ENCODE measurements around the gene CENPP.

Gene CENPP

DNA sequence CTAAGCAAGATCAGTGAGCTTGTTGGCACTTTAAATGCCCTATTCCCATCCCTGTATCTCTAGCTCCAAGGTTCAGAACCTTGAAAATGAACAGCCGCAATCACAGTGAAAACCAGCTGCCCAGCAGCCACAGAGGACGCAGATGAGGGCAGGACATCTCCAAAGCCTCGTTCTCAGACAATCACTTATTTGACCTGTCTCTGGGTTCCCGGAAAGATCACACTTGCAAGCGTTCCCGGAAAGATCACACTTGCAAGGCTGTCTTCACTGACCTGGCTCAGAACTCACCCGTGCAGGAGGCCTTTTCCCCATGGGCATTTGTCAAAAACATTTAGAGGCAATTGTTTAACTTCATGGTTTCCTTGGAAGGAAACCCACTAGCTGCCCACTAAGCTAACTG is 318.5 kb downstream of the CENPP start:
- DNase-seq: peak; percentile 9

DNA sequence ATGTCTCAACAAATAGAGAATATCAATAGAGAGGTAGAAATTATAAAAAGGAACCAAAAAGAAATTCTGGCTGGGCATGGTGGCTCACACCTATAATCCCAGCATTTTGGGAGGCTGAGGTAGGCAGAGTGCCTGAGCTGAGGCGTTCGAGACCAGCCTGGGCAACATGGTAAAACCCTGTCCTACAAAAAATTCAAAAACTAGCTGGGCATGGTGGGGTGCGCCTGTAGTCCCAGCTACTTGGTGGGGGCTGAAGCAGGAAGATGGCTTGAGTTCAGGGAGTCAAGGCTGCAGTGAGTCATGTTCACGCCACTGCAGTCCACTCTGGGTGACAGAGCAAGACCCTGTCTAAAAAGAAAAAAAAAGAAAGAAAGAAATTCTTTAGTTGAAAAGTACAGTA is 319.3 kb downstream of the CENPP start:
- no peak for DNase-seq

DNA sequence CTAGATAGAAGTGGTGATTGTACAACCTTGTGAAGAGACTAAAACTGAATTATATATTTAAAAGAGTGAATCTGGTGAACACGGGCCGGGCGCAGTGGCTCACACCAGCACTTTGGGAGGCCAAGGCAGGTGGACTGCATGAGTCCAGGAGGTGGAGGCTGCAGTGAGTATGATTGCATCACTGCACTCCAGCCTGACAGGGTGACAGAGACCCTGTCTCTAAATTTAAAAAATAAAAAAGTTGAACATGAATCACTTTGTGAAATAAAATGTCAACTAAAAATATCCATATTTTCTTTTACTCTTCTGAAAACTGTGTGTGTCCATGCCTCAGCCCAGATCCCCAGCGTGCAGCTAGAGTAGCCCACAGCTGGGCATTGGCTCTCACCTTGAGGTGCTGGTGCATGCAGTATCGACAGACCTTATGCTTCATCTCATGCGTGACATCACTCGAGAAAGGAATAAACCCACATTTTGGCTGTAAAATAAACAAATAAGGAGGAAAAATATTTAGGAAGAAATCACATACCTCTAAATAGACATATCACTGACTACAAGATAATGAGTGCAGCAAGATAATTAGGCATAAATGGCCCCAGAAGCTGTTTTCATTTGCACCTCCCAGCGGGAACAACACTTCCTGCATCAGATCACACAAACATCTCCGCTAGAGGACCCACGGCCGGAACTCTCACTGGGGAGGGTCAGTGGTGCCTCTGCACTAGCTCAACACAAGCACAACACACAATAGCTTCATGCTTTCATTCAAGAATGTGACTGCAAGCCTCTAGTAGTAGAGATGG is 322.1 kb downstream of the CENPP start:
- peak; percentile 11 for DNase-seq

DNA sequence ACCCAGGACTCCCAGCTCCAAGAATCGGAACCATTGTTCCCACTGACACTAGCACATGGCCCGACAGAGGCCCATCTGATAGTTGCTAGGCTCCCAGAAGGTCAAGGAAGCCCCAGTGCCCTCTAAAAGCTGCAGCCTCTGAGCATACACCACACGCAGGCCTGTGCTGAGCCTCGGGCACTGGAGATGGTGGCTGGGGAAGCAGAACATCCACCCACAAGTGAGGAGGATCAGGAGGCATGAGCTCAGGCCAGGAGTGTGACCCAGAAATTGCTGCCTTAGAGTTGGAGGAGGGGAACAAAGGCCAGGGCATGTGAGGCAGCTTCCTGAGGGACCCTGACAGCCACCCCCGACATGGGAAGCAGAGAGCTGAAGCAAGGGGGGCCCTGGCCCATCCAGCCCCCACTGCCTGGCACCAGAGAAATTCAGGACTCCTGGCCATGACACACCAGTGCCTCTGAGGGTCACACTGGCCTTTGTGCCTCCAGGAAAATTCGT is 322.8 kb downstream of the CENPP start:
- DNase-seq: no peak

DNA sequence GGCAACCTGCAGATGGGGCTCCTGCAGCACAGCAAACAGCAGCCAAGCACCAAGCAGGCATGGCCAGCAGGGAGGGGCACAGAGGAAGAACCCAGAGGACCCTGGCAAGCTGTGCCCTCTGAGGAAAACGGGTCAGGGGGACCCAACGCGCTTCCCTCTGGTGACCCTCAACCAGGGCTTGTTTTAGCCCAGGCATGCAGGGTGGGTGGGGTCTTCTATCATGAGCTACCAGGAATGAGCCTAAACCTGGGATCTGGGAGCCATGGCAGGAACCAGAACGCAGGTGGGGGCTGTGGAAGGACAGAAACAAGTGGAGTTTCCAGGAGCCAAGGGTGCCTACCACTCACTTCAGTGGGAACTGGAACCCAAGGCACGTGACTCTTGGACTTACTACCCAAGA is 323.3 kb downstream of the CENPP start:
- no peak for DNase-seq

DNA sequence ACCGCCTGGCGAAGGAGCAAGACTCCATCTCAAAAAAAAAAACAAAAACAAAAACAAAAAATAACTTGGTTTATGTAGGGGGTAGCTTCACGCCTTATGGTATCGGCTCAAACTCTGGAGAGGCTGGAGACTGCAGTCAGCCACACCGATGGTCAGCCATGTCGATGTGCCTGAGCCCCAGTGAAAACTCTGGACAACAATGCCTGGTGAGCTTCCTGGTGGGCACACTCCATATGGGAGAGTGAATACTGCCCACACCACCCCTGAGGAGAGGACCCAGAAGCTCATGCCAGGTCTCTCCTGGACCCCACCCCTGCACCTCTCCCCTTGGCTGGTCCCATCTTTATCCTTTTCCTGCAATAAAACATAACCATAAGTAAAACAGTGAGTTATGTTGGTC is 324.5 kb downstream of the CENPP start:
- no peak for DNase-seq

DNA sequence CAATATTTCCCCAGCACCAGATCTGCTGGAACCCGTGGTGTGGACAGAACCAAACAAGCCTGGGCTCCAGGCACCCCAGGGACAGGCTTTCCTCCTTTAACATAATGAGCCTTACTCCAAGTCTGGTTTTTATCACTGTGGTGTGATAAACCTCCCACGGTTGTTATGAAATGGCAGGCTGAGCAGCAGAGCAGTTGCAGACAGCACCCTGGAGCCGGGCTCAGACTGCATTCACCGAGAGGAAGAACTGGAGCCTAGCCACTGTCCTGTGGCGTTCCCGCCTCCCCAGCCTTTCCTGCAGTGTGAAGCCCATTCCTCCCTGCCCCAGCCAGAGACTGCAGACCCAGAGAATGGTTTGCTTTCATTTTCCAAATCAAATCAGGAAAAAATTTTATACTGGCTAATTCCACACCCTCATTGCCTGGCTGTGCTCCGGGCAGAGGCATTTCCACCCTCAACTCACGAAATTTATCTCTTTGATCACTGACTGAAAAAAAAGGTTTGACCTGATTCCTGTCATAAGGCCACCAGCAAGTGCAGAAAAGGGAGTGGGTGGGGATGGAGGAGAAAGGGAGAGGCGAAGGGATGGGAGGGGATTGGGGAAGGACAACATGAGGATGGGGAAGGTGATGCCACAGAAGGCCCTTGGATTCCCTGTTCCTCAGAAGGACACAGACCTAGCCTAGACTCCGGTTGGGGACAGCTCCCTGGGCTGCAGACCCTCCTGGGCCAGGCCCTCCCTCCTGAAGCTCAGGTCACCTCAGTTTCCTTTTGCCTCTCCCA is 325.3 kb downstream of the CENPP start:
- DNase-seq: no peak

DNA sequence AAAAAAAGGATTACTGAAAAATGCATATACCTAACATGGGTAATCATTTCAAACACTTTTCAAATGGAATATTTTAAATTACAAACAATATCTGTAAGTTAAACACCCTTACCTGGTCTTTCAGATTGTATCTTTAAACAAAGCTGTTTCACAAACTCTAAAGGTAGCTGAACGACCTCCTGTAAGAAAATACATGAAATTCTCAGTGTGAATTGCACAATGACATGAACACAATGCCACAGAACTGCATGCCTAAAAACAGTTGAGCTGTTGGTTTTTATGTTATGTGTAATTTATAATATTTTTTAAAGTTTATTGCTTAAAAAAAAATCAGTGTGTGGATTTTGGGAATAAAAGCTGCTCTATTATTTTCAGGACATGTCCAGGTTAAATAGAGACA is 326.7 kb downstream of the CENPP start:
- no peak for DNase-seq

DNA sequence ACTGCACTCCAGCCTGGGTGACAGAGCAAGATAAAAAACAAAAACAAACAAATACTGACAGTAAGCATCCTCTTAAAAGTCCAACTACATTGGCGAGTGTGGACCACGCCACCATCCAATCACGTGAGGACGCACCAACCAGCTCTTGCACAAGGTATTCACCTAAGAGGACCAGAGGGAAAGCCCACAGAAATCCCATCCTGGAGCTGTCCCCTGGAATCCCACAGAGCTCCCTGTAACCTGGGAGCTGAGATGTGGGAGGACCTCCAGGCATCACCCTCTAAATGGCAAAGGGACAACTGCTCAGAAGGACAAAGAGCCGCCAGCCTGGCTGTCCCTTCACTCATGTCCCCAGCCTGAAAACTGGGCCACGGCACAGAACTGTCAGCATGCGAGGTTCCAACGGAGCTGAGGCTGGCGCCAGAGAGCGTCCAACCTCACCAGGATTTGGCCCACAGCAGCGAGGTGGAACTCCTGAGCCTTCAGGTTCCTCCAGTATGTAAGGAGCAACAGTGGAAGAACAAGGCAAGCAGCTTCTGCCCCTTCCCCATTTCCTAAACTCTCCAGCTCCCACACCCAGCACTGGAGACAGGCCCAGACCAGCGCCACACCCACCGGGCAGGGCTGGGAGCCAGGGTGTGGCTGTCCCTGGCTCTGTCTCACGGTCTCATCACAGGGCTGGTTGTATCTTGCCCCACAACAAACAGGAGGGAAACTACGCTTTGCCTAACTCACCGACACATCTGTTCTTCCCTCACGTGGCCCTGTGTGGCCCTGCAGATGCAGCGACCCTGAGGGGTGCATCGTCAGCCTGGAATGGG is 328.9 kb downstream of the CENPP start:
- no peak for DNase-seq

DNA sequence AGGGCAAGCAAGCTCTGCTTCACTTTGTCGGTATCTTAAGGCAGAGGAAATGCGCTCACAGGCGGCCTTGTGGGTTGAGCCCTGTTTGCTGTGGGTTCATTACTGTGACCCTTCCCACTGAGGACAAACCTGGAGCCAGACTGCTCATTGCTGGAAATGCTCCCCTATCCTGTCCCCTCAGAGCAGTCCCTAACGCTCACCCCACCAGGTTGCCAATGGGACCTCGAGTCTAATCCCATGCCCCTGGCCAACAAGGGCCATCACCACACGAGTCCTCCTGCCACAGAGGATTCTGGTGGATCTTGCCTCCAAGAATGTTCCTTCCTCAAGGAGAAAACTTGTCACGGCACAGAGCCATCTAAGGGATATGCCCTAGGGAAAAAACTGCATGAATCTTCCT is 329.6 kb downstream of the CENPP start:
- DNase-seq: no peak

DNA sequence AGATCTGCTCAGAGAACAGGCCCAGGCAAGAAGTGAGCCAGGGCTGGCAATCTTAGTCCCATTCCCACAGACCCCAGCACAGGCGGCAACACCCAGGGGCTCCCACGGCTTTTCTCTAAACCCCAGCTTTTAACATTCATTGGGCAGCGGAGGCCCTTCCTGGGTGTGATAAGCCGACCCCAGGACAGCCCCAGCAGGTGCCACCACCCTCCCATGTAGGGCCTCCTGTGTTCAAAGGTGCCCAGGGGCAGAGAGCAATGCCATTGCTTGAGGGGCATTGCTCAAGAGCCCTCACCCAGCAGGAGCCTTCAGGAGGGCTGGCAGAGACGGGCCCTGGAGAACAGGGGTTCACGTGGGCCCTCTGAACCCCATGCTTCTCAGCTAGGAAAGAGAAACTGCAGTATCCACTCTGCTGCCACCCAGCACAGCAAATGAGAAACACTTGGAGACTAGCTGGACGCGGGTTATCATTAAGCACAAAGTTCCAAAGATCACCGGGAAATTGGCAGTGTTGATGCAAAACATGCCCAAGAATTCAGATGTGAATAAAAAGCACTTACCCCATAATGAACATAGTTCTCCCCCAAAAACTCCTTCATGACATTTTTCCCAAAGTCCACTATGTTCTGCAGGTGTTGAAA is 330.3 kb downstream of the CENPP start:
- no peak for DNase-seq

DNA sequence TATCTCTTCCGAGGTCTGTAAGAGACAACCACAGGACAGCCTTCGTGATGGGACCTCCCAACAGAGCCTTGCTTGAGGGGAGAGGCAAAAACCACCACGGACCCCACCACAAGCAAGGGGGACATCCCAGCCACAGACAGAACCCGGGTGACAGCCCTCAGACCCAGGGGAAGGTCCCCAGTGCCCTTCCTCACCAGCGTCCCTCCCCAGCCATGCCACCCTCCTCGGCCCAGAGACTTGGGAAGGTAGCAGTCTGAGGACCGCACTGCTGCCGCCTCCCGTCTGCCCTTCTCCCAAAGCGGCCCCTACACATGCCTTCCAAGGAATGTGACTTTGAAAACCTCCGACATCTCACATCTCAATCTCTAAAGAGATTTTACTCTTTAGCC is 330.8 kb downstream of the CENPP start:
- no peak for DNase-seq

DNA sequence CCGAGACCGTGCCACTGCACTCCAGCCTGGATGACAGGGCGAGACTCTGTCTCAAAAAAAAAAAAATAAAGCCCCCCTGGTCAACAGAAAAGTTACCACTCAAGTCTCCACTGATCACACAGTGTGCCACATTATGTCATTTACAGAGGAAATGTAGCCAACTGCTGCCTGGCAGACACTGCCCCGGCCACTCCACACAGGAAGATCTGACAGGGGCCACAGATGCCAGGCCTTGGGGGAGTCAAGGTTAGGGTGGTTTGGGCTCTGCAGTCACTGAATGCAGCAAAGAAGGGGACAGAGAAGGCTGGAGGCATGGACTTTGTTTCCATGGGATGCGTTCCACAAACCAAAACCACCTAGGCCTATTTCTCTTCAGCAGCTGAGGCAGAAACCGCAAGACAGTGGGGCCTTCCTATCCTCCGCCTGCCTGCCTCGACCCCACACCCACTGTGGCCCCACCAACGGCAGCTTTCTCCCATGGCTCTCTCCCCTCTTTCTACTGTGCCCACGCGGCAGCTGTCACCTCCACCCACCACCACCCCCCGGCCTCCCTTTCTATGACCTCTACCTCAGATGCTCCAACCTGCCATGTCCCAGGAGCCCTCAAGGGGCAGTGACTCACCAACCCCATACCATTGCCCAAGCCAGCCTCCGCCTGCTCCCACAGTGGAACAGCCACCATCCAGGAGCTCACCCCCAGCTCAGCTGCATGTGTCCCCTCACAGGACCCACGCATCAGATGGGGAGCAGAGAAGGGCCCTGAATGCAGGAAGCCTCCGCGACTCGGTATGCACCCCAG is 331.7 kb downstream of the CENPP start:
- DNase-seq: no peak

DNA sequence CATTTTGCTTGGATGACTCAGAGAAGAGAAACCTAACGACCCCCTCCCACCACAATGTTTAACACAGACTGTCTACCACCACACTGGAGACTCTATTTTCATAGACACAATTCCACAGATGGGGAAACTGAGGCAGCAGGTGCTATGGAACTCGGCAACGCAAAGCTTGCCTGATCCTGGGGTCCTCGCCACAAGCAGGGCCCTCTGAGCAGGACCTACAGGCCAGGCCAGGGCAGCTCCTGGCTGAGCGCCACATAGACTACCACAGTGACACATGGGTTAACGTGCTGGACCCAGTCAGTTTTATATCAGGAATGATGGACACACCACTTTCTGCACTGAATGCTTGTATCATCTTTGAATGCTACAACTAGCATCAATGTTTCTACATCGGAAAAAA is 332.4 kb downstream of the CENPP start:
- DNase-seq: no peak

DNA sequence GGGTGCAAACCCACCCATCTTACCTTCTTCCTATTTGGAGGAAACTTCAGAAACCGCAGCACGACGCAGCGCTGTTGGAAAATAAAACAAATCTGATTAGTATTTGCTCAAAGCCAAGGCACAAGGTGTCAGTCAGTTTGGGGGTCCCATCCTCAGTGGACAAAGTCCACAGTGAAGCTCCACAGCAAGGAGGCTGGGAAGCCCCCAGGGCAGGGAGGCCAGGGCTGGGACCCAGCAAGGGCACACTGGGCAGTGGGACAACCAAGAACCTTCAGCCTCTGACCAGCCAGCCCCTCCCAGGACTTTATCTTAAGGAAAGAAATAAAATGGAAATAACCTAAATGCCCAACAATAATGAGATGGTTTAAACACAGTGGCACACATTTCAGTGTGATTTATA is 332.9 kb downstream of the CENPP start:
- no peak for DNase-seq

DNA sequence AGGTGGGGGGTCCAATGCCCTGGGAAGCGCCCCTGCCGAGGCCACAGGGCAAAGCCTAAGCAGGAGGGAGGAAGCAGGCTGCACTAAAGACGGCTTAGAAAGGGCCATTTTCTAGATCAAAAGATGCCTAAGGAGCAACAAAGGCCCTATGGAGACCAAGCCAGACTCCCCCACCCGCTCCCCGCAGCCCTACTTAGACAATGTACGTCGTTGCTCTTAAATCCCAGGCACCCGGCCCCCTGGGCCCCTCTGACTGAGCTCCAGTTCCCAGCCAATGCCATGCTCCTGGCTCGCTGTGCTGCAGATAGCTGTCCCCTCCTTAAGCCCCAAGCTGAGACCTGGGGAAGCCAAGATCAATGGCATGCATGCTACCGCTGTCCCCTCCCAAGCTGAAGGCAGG is 333.8 kb downstream of the CENPP start:
- DNase-seq: no peak

DNA sequence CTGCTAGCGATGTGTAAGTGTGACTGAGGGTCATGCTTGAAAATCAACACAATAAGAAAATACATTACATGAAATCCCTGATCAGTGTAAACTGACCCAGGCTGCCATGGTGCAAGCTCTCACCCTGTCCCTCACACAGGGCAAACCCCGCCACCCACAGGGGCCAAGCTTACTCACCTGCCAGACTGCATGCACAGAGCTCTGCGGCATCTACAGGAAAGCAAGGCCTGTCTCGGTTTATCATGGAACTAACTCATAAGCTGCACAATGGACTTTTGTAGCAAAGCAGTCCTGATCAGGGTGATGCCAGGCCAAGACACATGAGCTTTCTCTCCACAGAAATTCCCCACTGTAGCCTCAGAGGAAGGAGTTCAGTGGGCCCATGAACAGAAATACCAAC is 334.5 kb downstream of the CENPP start:
- no peak for DNase-seq

DNA sequence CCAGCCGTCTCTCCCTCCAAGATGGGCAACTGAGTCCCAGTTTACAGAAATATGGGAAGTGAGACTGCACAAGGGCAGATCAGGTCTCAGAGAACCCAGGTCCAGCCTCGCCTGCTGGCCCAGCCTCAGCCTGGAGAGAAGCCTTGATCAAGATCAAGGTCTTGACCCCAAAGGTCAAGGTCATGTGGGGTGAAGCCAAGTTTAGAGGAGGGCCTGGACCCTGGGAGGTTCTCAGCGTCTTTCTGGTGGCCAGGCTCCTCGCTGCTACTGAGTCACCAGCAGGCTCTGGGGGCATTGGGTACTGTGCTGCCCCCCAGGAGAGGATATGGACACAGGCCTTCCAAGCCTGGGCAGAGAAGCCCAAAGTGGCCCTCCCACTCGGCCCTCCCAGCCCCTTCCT is 335.4 kb downstream of the CENPP start:
- DNase-seq: no peak

DNA sequence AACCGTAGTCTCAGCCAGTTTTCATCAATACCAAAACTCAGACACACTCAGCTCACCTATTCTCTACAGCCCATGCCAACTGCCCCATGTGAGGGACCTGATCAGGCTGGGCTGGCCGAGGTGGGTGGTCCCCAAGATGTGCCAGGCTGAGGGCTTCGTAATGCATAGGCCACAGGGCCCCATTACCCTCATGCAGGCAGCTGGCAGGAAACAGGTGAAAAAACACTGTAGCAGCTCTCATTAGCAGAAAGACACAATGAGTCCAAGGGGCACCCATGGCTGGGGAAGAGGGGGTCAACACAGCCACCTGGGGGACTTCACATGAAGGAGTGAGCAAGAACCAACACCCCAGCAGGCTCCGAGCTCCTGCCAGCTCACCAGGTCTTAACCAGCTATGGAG is 336.0 kb downstream of the CENPP start:
- DNase-seq: no peak

DNA sequence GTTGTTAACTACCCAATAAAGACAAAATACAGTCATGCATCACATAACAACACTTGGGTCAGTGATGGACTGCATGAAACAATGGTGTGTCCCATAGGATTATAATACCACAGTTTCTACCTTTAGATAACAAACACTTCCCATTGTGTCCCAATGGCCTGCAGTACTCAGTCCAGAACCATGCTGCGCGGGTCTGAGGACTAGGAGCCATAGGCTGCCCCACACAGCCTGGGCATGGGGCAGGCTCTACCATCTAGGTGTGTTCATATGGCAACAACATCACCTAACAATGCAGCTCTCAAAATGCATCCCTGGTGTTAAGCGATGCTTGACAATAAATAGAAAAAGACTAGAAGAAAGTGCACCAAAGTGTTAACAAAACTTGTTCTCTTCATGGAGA is 337.4 kb downstream of the CENPP start:
- DNase-seq: no peak

DNA sequence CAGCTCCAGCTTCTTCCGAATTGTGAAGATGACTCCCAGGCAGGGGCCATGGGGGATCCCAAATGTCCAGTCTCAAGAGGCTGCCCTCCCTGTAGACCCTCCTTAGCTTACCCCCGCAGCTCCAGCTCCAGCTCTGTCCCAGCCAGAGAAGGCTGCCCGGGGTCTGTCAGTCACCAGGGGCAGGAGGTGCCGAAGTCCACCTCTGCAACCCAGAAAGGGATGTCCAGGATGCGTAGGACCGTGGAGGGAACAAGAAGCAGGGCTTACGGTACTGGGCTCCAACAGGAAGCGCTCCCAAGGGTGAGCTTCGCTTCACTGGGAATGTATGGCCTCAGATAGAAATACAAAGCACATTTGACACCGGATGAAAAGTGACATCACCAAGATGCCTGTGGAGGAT is 338.2 kb downstream of the CENPP start:
- DNase-seq: no peak
